OCI-LY3 (cell line): ENCODE results near the gene SUPT3H.

ENCODE experiments used
- EZH2phosphoT487 ChIP-seq: fragments of 200-600 bp; shearing (Covaris generic); IDR thresholded peaks from 2 replicates; pipeline ENCODE4 v1.6.1; 2018; ENCODE audit warnings: antibody characterized with exemption, mixed run types, low read depth
- TF ChIP-seq, protein P1 (sequence below): fragments of 200-600, 300-600 bp; sonication (generic); IDR thresholded peaks from 2 replicates; pipeline ENCODE4 v1.5.1; 2014; ENCODE audit warnings: antibody characterized with exemption, low read length, low read depth

DNA sequence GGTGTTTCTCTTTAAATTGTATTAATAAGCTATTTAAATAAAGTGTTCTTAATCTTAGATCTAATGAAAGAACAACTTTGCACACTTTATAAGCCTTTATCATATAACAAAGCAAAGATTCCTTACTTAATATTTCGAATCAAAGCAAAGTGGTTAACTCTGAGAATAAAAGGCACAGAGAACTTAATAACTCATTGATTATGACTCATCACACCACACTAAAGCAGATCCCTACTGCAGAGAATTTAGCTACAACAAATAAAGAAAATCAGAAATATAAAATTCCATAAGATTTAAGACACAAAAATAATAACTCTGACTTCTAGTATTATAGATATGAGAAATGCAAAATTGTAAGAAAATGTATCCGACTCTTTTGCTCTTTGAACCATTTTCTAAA is 185.2 kb downstream of the SUPT3H start:
- TF ChIP-seq, protein P1, sequence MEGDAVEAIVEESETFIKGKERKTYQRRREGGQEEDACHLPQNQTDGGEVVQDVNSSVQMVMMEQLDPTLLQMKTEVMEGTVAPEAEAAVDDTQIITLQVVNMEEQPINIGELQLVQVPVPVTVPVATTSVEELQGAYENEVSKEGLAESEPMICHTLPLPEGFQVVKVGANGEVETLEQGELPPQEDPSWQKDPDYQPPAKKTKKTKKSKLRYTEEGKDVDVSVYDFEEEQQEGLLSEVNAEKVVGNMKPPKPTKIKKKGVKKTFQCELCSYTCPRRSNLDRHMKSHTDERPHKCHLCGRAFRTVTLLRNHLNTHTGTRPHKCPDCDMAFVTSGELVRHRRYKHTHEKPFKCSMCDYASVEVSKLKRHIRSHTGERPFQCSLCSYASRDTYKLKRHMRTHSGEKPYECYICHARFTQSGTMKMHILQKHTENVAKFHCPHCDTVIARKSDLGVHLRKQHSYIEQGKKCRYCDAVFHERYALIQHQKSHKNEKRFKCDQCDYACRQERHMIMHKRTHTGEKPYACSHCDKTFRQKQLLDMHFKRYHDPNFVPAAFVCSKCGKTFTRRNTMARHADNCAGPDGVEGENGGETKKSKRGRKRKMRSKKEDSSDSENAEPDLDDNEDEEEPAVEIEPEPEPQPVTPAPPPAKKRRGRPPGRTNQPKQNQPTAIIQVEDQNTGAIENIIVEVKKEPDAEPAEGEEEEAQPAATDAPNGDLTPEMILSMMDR, result no peak
- TF ChIP-seq EZH2phosphoT487, result no peak
